ENCODE results near the gene ATF6B. TPM values are rescaled to one million over a fixed set of nuclear protein-coding genes. Genes with fewer than 3 reads are reported as not detected.

ATF6B gene
- total RNA-seq, 1 experiment from 2014 or later = 45.3 TPM

- Histone ChIP-seq H3K4ac (ENCODE audit: low read depth, low read length) (no peak overlapping the region), H3T11ph (ENCODE audit: low read length) (no peak overlapping the region), H2BK5ac (ENCODE audit: insufficient read length, low read length) (no peak overlapping the region), H3K23ac (ENCODE audit: insufficient read length, low read depth, low read length) (no peak overlapping the region), H4K5ac (ENCODE audit: insufficient read length, low read depth, low read length) (no peak overlapping the region), H3K9me3 (ENCODE audit: control insufficient read depth, low read depth, low read length) (no peaks in the 10 kb centered on the region), H2BK120ac (ENCODE audit: low read depth, low read length, poor library complexity, severe bottlenecking) (no peak overlapping the region), H3K27me3 (ENCODE audit: insufficient read depth, low read length) (no peaks in the 10 kb centered on the region), H3K56ac (ENCODE audit: insufficient read length, low read depth, low read length) (no peak overlapping the region), H2BK15ac (ENCODE audit: low read depth, low read length) (no peak overlapping the region), H3K27ac (ENCODE audit: insufficient read length, low read depth, low read length) (no peak overlapping the region), H3K79me1 (ENCODE audit: insufficient read depth, low read depth, low read length, poor library complexity, severe bottlenecking) (no peaks in the 10 kb centered on the region), H2AFZ (ENCODE audit: low read length) (no peak overlapping the region), H4K91ac (ENCODE audit: insufficient read length, low read depth, low read length) (no peak overlapping the region), H3K4me1 (ENCODE audit: insufficient read depth, low read length) (no peaks in the 10 kb centered on the region), H3K9ac (ENCODE audit: extremely low read depth, insufficient read length, low read length) (no peak overlapping the region), H4K20me1 (ENCODE audit: control insufficient read depth, insufficient read depth, insufficient read length) (no peaks in the 10 kb centered on the region), H3K14ac (ENCODE audit: insufficient read depth, low read length) (no peak overlapping the region), H4K8ac (replicated peaks; ENCODE audit: insufficient read length, low read depth, low read length) (no peak overlapping the region), H3K79me2 (ENCODE audit: insufficient read depth, low read length) (no peaks in the 10 kb centered on the region), H2BK20ac (ENCODE audit: low read depth, low read length, poor library complexity, severe bottlenecking) (no peak overlapping the region), H2AK5ac (ENCODE audit: insufficient read length, low read length) (no peak overlapping the region), H3K4me2 (ENCODE audit: insufficient read depth, insufficient read length, low read length) (no peak overlapping the region), H2BK12ac (ENCODE audit: insufficient read length, low read depth, low read length) (no peak overlapping the region), H3K23me2 (ENCODE audit: insufficient read length, low read depth, low read length, poor library complexity, severe bottlenecking) (no peaks in the 10 kb centered on the region), H3K18ac (ENCODE audit: insufficient read length, low read depth, low read length) (no peak overlapping the region)
- Mint-ChIP-seq H3K27ac (peak overlapping the region in 1 of 3 experiments; percentile 78; a peak in 2 of 7 replicates), H3K4me3 (no peak overlapping the region), H3K36me3 (ENCODE audit: insufficient read depth in 1 of 3, low read depth in 3 of 3) (peaks cover 23 to 64% (median 44%) of the 10 kb centered on the region in 3 experiments), H3K4me1 (peaks cover 3 to 23% of the 10 kb centered on the region in 2 experiments; a peak in 2 of 4 replicates), H3K27me3 (ENCODE audit: low read depth) (no peaks in the 10 kb centered on the region; the same call in 1 of the 2 replicates), H3K9me3 (no peaks in the 10 kb centered on the region)
- no peak for DNase-seq
- TF ChIP-seq, protein P1, sequence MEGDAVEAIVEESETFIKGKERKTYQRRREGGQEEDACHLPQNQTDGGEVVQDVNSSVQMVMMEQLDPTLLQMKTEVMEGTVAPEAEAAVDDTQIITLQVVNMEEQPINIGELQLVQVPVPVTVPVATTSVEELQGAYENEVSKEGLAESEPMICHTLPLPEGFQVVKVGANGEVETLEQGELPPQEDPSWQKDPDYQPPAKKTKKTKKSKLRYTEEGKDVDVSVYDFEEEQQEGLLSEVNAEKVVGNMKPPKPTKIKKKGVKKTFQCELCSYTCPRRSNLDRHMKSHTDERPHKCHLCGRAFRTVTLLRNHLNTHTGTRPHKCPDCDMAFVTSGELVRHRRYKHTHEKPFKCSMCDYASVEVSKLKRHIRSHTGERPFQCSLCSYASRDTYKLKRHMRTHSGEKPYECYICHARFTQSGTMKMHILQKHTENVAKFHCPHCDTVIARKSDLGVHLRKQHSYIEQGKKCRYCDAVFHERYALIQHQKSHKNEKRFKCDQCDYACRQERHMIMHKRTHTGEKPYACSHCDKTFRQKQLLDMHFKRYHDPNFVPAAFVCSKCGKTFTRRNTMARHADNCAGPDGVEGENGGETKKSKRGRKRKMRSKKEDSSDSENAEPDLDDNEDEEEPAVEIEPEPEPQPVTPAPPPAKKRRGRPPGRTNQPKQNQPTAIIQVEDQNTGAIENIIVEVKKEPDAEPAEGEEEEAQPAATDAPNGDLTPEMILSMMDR (conservative IDR thresholded peaks at IDR 0.05) = no peak
- WGBS (ENCODE audit: extremely low coverage, insufficient read length, low lambda C conversion rate) = no CpG with 5 or more reads among the region's 7 CpGs
Observed at GRCh38 chr6:32163559-32164258, 35.7 kb upstream of the ATF6B start.

Measured in H9 (cell line).